IMR-90 (cell line): Measurements from ENCODE around the gene ARHGAP35. TPM values are rescaled to one million over a fixed set of nuclear protein-coding genes. Genes with fewer than 3 reads are reported as not detected.

Experiments
- CTCF ChIP-seq: conservative IDR thresholded peaks from 2 replicates; pipeline ENCODE4 v1.5.1; 2012; ENCODE audit warnings: mild to moderate bottlenecking, low read depth, low read length, improper control_type of control experiment
- SMC3 ChIP-seq: fragments of 150-350 bp; IDR thresholded peaks from 2 replicates; pipeline ENCODE4 v1.6.1; 2016; ENCODE audit warnings: low read depth, mild to moderate bottlenecking, antibody characterized with exemption, low read length, moderate library complexity
- USF2 ChIP-seq: fragments of 150-350 bp; IDR thresholded peaks from 2 replicates; pipeline ENCODE4 v1.6.1; 2017; ENCODE audit warnings: mild to moderate bottlenecking, antibody characterized with exemption, low read length, low read depth
- polyA plus RNA-seq, 3 experiments: library from polyadenylated mRNA; depleted of rRNA; stranded (reverse); fragments of >200 nt; gene quantifications; 2 replicates each; pipeline ENCODE4 v1.2.3, GENCODE V29; 2012; ENCODE audit warnings: low replicate concordance in 1 of 3
- total RNA-seq: library from RNA; depleted of rRNA; stranded (reverse); fragments of >200 nt; gene quantifications from 2 replicates; pipeline ENCODE4 v1.2.3, GENCODE V29; 2012

Gene ARHGAP35
- total and polyA plus RNA-seq, 2 of the 4 experiments (the other 2 are of a cell fraction), result 16.4 to 29.0 TPM

GRCh38 chr19:46818812-46819211 is 42.0 kb upstream of the ARHGAP35 start (continued):
- no peak for TF ChIP-seq CTCF
- TF ChIP-seq SMC3, result no peak
- no peak for TF ChIP-seq USF2
